Astrocyte (in vitro differentiated cells and primary cell): Measurements from ENCODE around the gene AQP6. TPM values are rescaled to one million over a fixed set of nuclear protein-coding genes. Genes with fewer than 3 reads are reported as not detected.

ENCODE experiments used
- DNase-seq: peaks from one replicate; pipeline ENCODE4 v3.0.0-alpha.2; 2010; ENCODE audit warnings: low read depth
- FAIRE-seq: peaks from 2 replicates; lab custom pipeline; 2011; peaks lifted over from hg19 to GRCh38; lab: Jason Lieb, UNC
- H2AFZ ChIP-seq: 2 replicates; pipeline ENCODE4 v1.6.0; 2012; ENCODE audit warnings: low read depth, low read length, inconsistent platforms
- H3K27ac ChIP-seq: 2 replicates; pipeline ENCODE4 v1.5.1; 2011; ENCODE audit warnings: low read depth, low read length, inconsistent platforms
- H3K27me3 ChIP-seq: 2 replicates; pipeline ENCODE4 v1.6.0; 2011; ENCODE audit warnings: low read length, inconsistent platforms; ENCODE audit not compliant: insufficient read depth
- H3K36me3 ChIP-seq: 2 replicates; pipeline ENCODE4 v1.5.1; 2011; ENCODE audit warnings: low read length, inconsistent platforms; ENCODE audit not compliant: insufficient read depth
- H3K4me1 ChIP-seq: 2 replicates; pipeline ENCODE4 v1.5.1; 2011; ENCODE audit warnings: low read length, inconsistent platforms; ENCODE audit not compliant: insufficient read depth
- H3K4me2 ChIP-seq: 2 replicates; pipeline ENCODE4 v1.6.0; 2012; ENCODE audit warnings: low read length, inconsistent platforms
- H3K4me3 ChIP-seq: 2 replicates; pipeline ENCODE4 v1.5.1; 2011; ENCODE audit warnings: low read depth, mild to moderate bottlenecking, low read length, inconsistent platforms; ENCODE audit not compliant: insufficient read depth
- H3K79me2 ChIP-seq: 2 replicates; pipeline ENCODE4 v1.6.0; 2012; ENCODE audit warnings: mild to moderate bottlenecking, low read length, inconsistent platforms; ENCODE audit not compliant: insufficient read depth
- H3K9ac ChIP-seq: 2 replicates; pipeline ENCODE4 v1.6.0; 2012; ENCODE audit warnings: mild to moderate bottlenecking, low read length, inconsistent platforms
- H3K9me3 ChIP-seq: 2 replicates; pipeline ENCODE4 v1.5.1; 2012; ENCODE audit warnings: low read depth, mild to moderate bottlenecking, low read length, inconsistent platforms; ENCODE audit not compliant: insufficient read depth
- H4K20me1 ChIP-seq: 2 replicates; pipeline ENCODE4 v1.6.0; 2012; ENCODE audit warnings: low read length, inconsistent platforms; ENCODE audit not compliant: insufficient read depth
- H3K27ac Mint-ChIP-seq: one replicate; pipeline ENCODE4 v1.8.0; 2021; ENCODE audit warnings: mild to moderate bottlenecking, mixed read lengths; ENCODE audit not compliant: unreplicated experiment
- H3K27me3 Mint-ChIP-seq: one replicate; pipeline ENCODE4 v1.8.0; 2021; ENCODE audit warnings: low read depth, mixed read lengths; ENCODE audit not compliant: unreplicated experiment
- H3K36me3 Mint-ChIP-seq: one replicate; pipeline ENCODE4 v1.8.0; 2021; ENCODE audit warnings: low read depth, mixed read lengths; ENCODE audit not compliant: unreplicated experiment
- H3K4me1 Mint-ChIP-seq: one replicate; pipeline ENCODE4 v1.8.0; 2021; ENCODE audit warnings: low read depth, mixed read lengths; ENCODE audit not compliant: unreplicated experiment
- H3K4me3 Mint-ChIP-seq: one replicate; pipeline ENCODE4 v1.8.0; 2021; ENCODE audit warnings: mild to moderate bottlenecking, moderate library complexity, mixed read lengths; ENCODE audit not compliant: unreplicated experiment
- H3K9me3 Mint-ChIP-seq: one replicate; pipeline ENCODE4 v1.8.0; 2021; ENCODE audit warnings: mild to moderate bottlenecking, mixed read lengths; ENCODE audit not compliant: unreplicated experiment
- CTCF ChIP-seq: IDR thresholded peaks from 2 replicates; pipeline ENCODE4 v1.5.1; 2011; ENCODE audit warnings: low read depth, mild to moderate bottlenecking, inconsistent platforms, low read length, moderate library complexity; ENCODE audit not compliant: insufficient read depth
- EZH2 ChIP-seq: IDR thresholded peaks from 2 replicates; pipeline ENCODE4 v1.6.1; 2012; ENCODE audit warnings: mild to moderate bottlenecking, low read length, inconsistent platforms; ENCODE audit not compliant: insufficient read depth
- total RNA-seq: library from RNA; stranded (reverse); gene quantifications from 2 replicates; pipeline ENCODE4 v1.2.1, GENCODE V29; 2021

AQP6 gene
- total RNA-seq, 1 donor from 2014 or later = not detected

- DNase-seq = no peak
- no peaks in the 10 kb centered on the region for H3K79me2 ChIP-seq
- no peak overlapping the region for H3K4me3 Mint-ChIP-seq
- H3K27ac ChIP-seq = no peak overlapping the region
- H3K9me3 ChIP-seq = no peaks in the 10 kb centered on the region
- peaks cover 8% of the 10 kb centered on the region for H3K4me1 ChIP-seq
- H3K27ac Mint-ChIP-seq = no peak overlapping the region
- no peaks in the 10 kb centered on the region for H4K20me1 ChIP-seq
- no peaks in the 10 kb centered on the region for H3K36me3 ChIP-seq
- H2AFZ ChIP-seq = no peak overlapping the region
- peaks cover 5% of the 10 kb centered on the region for H3K4me1 Mint-ChIP-seq
- H3K27me3 ChIP-seq = peaks cover 38% of the 10 kb centered on the region
- TF ChIP-seq EZH2 (peak; percentile 70), CTCF (no peak)
- H3K27me3 Mint-ChIP-seq = peaks cover 67% of the 10 kb centered on the region
- H3K9me3 Mint-ChIP-seq = no peaks in the 10 kb centered on the region
- FAIRE-seq = no peak
- no peak overlapping the region for H3K9ac ChIP-seq
- H3K36me3 Mint-ChIP-seq = peaks cover 4% of the 10 kb centered on the region
- H3K4me2 ChIP-seq = peak overlapping the region; percentile 6
- no peak overlapping the region for H3K4me3 ChIP-seq
Measured at GRCh38 chr12:49954863-49955830, 17.6 kb upstream of the AQP6 start.

DNA sequence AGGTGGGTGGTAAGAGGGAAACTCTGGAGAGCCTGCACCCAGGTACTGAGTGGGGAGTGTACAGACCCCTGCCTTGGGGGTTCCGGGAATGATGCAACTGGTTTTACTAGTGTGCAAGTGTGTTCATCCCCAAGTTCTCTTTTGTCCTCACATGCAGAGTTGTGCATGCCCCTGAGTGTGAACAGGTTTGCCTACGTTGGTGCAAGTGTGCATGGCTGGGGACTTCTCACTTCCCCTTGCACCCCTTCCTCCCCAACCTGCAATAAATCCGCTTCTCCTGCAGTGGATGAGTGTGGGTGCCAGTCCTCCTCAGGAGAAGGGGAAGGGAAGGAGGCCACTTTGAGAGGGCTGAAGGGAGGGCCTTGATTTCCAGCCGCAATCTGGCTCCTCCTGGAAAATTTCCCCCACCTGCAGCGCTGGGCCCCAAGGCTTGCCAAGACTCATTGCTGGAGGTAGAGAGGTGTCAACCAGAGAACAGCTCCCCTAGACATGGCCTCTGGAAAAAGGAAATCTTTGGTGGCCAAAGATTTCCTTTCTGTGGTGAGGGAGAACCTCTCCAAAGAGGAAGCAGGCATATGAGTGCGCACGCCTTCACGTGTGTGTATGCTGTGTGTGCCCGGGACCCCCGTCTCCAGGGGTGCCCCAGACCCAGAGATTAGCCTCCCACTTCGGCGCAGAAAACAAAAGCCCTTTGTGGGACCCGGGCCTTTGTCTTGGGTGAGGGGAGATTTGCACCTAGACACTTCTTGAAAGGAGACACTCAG is 16.7 kb upstream of the AQP6 start:
- TF ChIP-seq EZH2 (no peak), CTCF (no peak)
- no peak for DNase-seq
- peaks cover 70% of the 10 kb centered on the region for H3K27me3 Mint-ChIP-seq
- Histone ChIP-seq H3K9me3 (no peaks in the 10 kb centered on the region), H3K36me3 (no peaks in the 10 kb centered on the region), H3K4me1 (peaks cover 8% of the 10 kb centered on the region), H3K9ac (no peak overlapping the region), H3K4me3 (no peak overlapping the region), H3K79me2 (no peaks in the 10 kb centered on the region), H3K27me3 (peaks cover 47% of the 10 kb centered on the region), H4K20me1 (peaks cover 4% of the 10 kb centered on the region), H2AFZ (no peak overlapping the region), H3K4me2 (no peak overlapping the region), H3K27ac (no peak overlapping the region)
- no peak for FAIRE-seq
- peaks cover 9% of the 10 kb centered on the region for H3K36me3 Mint-ChIP-seq
- H3K4me1 Mint-ChIP-seq = peaks cover 11% of the 10 kb centered on the region
- H3K9me3 Mint-ChIP-seq = peaks cover 2% of the 10 kb centered on the region
- H3K27ac Mint-ChIP-seq = no peak overlapping the region
- H3K4me3 Mint-ChIP-seq = no peak overlapping the region
